ENCODE measurements around the gene REC114. TPM values are rescaled to one million over a fixed set of nuclear protein-coding genes. Genes with fewer than 3 reads are reported as not detected.
"Not testable (repeated sequence)": the region's sequence is repeated elsewhere in the genome, so short reads cannot be mapped to it uniquely, and the experiment has no call there.

Gene REC114
- total RNA-seq, 1 experiment from 2014 or later: not detected

DNA sequence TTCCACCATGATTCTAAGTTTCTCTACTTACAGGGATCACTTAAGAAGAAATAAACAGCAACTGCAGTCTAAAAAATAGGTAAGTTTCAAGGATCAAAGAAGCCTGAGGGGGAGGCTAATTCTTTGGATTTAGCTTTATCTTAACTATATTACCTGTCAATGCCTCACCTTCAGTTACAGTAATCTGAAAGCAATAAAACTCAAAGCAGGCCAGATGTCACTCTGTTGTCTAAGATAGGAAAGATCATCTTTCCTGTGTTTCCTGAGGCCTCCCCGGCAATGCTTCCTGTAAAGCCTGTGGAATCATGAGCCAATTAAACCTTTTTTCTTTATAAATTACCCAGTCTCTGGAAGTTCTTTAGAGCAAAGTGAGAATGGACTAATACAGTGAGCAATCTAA is 130.1 kb downstream of the REC114 start:
- DNase-seq (ENCODE audit: extremely low read depth, low read depth): no peak

DNA sequence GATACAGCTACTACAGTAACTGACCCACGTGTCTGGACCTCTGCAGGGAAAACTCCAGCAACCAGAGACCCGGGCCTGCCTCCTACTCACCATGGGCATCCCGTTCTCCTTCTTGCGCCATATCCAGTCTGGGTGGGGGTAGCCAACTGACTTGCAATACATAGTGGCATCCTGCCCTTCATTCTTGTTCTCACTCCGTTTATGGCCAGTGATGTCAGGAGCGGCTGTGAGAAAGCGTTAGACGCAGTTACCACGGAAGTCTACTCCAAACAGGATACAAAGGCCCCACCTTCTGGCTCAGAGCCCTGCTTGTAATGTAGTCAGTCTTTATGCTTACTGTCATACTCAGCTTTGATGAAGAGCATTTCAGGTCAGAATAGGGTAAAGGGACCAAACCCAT is 130.6 kb downstream of the REC114 start:
- peak; percentile 9 for DNase-seq (ENCODE audit: extremely low read depth, low read depth)

DNA sequence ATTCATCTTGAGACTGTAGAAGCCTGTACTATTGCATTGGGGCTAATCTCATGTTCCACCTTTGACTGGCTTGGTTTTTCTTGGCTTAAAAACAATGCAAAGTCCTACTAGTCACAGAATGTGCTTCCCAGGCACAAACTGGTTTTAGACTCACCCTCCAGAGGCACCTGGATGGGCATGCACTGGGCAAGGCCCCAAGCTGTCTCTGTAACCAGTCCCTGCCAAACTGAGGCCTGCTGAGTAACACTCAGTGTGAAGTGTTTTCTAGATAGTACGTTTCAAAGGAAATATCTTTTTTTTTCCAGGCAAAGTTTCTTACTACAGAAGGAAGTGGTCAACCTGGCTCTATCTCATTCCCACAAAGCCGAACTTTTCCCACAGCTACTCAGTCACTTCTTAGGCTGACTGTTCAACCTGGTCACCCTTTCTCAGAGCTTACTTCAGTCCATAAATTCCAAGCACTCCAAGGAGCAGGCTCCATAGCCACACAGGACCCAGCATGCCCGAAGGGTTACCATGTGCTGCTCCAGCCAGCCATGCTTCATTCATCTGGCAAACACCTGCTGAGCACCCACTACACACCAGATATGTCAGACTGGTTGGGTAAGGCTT is 132.8 kb downstream of the REC114 start:
- DNase-seq (ENCODE audit: extremely low read depth, low read depth): no peak

DNA sequence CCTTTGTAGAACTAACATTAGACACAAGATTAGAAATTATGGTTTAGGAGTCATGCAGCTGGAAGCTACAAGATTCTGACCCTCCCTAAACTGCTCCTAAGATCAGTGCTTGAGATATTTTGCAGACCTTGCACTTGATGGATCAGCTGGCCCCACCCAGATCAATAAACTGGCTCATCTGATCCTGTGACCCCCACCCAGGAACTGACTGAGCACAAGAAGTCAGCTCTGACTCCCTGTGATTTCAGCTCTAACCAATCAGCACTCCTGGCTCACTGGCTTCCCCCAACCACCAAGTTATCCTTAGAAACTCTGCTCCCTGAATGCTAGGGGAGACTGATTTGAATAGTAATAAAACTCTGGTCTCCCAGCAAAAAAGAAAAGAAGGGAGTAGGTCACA is 134.6 kb downstream of the REC114 start:
- DNase-seq (ENCODE audit: extremely low read depth, low read depth): not testable (repeated sequence)

DNA sequence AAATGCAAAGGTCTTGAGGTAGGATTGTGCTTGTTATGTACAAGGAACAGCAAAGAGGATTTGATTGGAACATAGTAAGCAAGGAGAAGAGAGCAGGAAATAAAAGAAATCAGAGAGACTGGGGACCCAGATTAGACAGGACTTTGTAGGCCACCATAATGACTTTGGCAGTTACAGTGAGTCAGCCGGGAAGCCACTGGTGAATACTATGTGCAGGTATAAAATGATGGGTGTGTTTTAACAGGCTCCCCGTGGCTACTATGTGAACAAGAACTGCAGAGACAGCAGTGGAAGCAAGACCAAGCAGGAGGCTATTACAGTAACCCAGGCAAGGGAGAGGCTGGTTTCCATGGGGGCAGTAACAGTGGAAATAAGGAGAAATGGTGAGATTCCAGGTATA is 135.1 kb downstream of the REC114 start:
- no peak for DNase-seq (ENCODE audit: extremely low read depth, low read depth)

DNA sequence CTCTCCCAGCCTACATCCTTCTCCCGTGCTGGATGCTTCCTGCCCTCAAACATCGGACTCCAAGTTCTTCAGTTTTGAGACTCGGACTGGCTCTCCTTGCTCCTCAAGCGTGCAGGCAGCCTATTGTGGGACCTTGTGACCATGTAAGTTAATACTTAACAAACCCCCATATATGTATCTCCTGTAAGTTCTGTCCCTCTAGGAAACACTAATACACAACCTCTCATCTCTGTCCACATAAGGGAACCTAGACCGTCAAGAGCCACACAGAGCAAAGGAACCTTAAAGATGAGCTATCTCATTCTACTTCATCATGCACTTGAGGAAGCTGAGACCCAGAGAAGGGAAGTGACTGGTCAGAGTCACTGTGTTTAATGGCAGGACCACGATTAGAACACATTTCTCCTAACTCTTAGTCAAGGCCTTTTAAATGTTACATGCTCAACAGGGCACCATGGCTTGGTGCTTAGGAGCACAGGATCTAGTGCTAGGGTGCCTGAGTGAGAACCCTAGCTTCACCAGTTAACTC is 140.0 kb downstream of the REC114 start:
- DNase-seq (ENCODE audit: extremely low read depth, low read depth): no peak

DNA sequence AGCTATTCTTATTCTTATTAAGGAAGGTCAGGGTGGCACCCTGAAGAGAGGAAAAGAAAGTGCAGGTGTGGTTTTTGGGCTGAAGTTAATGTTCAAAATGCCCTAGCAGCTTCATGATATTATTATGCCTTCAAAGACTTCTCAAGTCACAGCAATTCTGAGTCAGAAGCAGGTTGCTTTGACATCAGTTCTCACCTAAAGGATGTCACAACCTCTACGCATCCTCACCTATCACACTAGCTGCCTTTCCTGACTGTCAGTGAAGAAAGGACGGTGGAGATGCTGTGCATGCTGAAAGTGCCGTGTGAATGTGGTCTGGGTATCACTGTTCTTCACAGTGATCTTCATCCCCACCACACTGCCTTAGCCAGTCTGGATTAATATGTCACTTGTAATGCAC is 140.6 kb downstream of the REC114 start:
- no peak for DNase-seq (ENCODE audit: extremely low read depth, low read depth)

DNA sequence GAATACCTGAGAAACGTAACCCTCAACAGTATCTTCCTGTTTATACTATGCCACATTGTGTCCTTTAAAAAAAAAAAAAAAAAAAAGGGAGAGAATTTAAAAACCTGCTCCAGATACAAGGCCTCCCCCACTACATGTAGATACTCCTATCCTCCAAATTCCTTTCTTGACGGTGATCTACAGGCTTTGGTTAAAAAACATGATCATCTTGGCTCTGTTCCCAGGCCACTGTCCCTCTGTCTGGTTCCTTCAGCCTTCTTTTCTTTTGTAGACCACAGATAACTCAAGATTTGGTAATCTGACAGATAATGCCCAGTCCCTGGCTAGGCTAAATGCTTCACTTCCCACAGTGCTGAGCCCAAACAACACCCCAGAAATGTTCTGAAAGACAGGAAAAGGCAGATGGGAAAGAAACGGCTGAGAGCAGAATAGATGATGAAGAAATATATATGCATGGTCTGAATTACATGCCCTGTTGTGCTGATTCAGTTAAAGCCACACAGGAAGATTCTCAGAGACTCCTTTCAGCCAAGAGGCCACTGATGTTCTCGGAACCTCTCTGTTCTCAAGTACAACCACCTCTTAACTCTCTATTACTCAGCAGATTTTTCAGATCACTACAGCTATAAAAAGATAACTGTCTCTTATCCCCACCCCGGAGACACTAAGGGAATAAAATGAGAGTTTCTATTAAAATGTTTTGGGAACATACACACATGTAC is 141.9 kb downstream of the REC114 start:
- no peak for DNase-seq (ENCODE audit: extremely low read depth, low read depth)

DNA sequence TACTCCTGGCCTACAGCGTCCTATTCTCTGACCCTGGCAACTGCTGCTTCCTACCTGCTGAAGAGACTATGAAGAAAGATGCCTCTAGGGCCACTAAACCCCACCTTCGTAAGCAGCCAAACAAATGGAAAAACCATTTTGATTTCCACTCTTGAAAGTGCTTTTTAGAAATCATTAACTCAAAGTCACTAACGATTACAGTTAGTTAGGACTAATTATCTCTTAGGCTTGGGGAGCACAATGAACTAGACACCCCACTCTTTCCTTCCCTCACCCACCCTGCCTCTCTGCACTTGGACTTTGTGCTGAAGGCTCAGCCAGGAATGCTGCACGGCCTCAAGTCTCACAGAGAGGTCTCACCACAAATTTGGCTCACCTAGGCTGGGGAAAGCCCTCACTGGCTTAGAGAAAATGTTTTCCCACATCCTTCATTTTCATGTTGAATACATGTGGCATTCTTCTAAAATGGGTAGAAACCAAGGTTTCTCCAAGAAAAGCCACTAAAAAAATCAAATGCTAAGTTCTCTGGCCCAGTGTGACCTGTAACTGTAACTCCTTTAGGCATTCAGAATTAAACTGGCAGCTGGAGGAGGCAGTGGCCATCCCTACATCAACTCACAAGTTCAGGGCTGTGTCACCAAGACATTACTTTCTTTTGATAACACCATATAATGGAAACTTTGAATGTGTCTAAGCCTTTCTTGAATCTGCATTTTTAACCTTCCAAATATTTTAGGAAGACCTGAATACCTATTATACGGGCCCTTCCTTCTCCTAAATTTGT is 143.1 kb downstream of the REC114 start:
- DNase-seq (ENCODE audit: extremely low read depth, low read depth): no peak

DNA sequence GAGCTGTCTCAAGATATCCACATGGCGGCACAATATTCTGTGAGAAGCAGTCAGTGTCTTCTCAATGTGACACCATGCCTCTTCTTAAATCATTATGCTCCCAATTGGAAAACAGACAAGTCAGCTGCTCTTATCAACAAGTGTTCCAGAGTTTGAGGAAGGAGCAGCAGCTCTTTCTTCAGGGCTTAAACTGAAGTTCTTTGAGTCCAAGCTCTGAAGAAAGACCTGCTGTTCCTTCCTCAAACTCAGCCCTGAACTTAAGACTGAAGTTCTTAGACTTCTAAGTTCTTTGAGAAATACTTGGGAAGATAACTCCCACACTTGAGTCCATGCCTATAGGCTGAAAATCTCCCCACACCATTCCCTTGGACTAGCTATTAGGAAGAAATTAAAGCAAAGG is 146.8 kb downstream of the REC114 start:
- DNase-seq (ENCODE audit: extremely low read depth, low read depth): no peak

DNA sequence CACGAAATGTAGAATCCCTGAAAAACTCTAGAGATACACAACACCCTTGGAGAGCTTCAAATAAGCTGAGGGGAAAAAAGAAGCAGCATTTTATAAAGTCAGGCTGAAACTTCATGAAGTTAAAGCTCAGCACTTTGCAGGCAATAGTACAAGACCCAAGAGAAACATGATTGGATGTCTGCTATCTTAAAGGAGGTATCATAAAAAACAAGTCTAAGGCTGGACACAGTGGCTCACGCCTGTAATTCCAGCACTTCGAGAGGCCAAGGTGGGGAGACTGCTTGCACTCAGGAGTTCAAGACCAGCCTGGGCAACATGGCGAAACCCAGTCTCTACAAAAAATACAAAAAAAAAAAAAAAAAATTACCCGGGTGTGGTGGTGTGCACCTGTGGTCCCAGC is 147.3 kb downstream of the REC114 start:
- no peak for DNase-seq (ENCODE audit: extremely low read depth, low read depth)

DNA sequence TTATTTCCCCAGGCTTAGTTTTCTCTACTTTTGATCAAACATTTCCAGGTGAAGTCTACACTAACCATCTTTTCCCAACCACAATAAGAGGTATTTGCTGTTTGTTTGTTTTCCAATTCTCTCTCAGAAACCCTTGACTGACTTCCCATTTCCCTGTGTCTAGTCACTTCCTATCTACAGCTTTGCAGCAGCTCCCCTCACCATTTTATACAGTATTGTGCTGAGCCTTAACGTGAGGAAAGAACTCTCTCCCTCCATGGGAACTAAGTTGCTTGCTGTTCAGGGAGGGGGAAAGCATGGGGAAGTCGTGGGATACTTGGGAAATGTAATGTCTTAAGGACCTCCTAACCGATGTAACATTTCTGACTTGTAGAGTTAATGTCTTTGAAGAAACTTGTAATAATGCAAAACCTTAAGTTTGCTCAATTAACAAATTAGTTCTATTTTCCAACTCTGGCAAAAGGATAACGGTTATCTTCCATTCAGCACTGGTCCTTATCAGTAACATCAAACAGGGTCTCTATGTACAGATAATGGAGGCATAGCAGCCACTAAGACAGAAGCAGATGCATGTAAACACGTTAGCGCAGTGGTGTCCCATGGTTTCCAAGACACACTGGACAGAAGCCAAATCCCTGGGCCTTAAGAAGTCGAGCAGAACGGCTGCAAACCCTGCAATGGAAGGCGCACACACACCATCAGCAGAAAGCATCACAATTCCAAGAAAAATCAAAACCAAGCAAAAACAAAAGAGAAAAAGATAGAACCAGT is 150.5 kb downstream of the REC114 start:
- DNase-seq (ENCODE audit: extremely low read depth, low read depth): no peak

DNA sequence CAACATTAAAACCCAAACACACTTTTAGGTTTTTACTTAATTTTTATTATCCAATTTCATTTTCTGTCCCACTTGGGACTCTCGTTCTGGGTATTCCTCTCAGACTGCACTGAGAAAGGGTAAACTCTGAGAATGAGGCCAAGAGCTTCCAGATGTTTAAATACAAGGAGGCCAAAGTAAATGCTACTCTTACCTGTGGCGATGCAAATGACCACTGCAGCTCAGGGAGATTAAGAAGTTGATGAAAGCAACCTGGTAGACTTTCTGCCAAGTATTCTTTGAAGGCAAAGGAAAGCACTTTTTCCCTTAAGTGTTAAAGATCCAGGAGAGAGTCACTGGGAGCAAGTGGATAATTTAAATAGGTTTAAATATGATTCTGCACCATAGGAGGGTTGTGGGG is 151.1 kb downstream of the REC114 start:
- DNase-seq (ENCODE audit: extremely low read depth, low read depth): no peak

DNA sequence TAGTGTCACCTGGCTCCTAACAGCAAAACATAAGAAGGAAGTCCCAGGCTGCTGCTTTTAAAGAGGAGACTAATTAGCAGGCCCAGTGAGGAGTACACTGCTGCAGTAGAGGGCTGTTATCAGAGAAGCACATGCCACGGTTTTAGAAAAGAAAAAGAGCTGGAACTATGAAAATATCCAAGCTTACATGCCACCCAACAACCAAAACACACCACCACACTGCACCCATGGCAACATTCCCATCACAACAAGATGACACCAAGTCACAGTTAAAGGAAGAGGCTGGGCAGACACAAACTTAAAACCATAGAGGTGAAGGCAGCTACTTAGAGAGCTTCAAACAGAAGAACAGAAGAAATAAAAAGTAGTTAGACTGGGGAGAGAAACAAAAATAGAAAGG is 153.2 kb downstream of the REC114 start:
- no peak for DNase-seq (ENCODE audit: extremely low read depth, low read depth)

DNA sequence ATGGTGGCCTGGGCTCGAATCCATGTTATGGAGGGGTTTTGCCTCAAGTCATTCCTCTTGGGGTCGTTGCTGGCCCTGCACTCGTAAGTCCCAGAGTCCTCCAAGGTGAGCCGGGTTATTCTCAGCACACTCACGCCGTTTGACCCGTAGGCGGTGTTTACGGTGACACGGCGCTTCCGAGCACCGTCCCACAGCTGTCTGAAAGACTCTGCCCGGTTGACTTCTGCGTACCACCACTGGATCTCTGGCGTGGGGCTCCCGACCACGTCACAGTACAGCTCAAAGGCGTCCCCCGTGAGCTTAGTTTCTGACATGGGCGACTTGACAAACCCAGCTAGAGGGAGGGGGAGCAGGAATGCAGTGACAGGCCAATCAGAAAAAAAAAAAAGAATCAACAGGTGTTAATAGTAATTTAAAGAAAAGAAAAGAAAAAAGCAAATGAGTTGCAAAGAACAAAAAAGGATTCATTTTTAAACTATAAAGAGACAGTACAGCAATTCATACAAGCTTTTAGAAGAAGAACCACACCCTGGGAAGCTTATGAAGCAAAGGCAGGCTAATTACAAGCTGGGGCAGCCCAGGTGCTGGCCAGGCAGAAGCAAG is 154.2 kb downstream of the REC114 start:
- DNase-seq (ENCODE audit: extremely low read depth, low read depth): no peak

DNA sequence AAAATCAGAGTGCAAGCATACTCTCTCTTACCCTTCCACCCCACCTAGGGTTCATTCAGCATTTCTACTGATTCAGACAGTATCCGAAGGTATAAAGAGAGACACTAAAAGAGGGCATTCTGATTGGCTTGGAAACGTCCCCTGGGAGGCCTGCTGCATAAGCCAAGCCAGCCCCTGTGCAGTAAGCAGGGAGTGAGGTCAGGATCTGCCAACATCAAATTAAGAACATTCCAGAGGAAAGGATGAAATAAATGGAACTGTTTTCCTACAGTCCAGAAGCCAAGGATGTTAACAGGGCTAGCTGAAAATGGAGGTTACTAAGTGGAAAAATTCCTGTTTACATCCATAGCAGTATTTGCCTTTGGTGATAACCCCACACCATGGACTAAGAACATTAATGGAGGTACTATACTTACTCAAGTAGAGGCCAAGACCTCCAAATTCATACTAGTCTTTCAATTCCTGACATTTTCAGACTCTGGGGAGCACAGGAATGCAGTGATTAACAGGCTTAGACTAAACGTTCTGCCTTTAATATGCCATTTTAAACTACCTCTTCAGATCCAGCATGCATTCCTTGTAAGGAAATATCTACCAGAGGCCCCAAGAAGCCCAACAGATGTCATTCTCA is 155.7 kb downstream of the REC114 start:
- no peak for DNase-seq (ENCODE audit: extremely low read depth, low read depth)

DNA sequence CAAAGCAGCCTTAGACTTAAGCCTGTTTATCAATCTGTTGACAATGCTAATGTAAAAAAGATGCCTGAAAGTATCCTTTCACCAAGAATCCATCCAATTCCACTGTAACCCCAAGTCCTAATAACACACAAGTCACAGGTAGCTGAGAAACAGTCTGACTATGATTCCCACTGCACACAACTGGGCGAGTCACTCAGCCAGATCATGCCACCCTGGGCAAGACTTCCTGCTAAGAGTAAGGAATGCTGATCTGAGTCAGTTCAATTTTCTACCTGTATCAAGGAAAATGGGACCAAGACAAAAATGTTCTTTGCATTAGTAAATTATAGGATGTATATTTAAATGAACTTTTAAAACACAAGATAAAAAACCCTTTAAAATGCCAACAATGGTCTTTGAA is 157.0 kb downstream of the REC114 start:
- DNase-seq (ENCODE audit: extremely low read depth, low read depth): no peak

DNA sequence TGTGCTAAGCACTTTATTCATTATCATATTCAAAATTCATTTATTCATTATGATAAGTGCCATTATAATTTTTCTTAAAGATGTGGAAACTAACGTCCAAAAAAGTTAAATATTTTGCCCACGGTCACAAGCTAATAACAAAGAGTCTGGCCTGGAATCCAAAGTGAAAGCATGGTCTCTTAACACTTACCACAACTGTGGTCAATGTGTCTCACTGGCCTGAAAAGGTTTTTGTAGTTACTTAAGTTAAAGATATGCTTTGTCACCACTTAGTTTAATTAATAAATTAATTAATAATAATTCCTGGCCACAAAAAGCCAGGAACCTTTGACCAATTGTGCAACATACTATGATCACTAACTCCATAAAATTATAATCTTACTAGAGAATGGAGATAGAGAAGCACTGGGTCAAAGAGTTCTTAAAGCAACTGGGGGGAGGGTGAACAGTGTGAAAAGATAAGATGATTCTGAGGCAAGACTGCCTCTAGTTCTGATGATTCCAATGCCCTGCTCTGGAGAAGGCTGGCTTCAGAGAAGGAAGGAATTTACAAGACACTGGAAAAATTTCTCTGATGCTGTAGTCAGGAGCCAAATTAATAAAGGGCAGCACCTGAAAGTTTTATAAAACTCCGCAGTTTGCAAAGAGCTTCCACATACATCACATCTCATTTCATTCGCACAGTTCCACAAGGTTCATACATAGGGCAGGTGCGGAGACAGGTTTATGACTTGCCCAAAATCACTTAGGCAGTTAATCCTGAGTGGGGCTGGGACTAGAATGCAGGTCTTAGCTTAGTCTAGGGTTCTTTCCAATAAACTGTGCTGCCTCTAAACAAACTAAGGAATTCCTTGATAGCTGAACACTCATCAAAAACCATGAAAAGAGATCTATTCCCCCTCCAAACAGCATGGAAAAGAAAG is 157.7 kb downstream of the REC114 start:
- no peak for DNase-seq (ENCODE audit: extremely low read depth, low read depth)

All from NCI-H460 (cell line).